ENCODE measurements around the gene PRAME.

GRCh38 chr22:22520020-22520656, 38.9 kb downstream of the PRAME start, which contains the start of gene ZNF280A:
- TF ChIP-seq CTCF (IDR thresholded peaks at IDR 0.05) (no peak), EZH2 (IDR thresholded peaks at IDR 0.05) (no peak)

Measured in neural progenitor cell (in vitro differentiated cells).